ENCODE measurements around the gene CXXC5. TPM values are rescaled to one million over a fixed set of nuclear protein-coding genes. Genes with fewer than 3 reads are reported as not detected.
A peak's percentile ranks its signal among the peaks of the same experiment; 100 is the strongest.

Gene CXXC5
- polyA plus RNA-seq, 1 of the 3 experiments (the other 2 are of a cell fraction): 47.4 TPM

DNA sequence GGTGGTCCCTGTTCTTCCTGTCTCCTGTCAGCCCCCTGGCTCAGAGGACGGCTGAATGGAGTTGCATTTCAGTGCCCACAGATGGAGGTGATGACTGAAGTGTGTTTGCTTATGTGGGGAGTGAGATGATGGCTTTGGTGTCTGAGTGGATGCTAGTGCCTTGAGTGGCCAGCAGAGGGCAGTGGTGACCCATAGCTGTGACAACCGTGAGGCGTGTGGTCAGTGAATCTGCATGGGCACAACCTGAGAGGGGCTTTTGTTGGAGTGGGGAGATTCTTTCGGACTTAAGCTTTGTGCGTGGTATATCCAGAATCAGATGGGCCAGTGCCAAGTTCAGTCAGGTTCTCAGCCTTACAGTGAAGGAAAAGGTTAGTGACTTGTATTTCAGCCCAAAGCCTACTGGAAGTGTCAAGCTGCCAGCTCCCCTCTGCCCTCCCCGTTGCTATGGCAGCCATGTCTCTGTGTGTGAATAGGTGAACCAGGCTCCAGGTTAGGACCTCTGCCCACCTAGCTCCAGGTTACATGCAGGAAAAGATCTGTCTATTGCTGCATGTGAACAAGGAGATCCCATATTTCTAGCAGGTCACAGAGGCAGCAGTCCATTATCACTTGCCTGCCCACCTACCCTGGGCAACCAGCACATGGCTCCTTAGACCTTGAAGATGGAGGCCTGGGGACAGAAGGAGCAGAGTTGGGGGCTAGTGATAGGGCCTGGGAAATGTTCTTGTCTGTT lies 14.7 kb upstream of the CXXC5 start (continued):
- TF ChIP-seq, protein P1, sequence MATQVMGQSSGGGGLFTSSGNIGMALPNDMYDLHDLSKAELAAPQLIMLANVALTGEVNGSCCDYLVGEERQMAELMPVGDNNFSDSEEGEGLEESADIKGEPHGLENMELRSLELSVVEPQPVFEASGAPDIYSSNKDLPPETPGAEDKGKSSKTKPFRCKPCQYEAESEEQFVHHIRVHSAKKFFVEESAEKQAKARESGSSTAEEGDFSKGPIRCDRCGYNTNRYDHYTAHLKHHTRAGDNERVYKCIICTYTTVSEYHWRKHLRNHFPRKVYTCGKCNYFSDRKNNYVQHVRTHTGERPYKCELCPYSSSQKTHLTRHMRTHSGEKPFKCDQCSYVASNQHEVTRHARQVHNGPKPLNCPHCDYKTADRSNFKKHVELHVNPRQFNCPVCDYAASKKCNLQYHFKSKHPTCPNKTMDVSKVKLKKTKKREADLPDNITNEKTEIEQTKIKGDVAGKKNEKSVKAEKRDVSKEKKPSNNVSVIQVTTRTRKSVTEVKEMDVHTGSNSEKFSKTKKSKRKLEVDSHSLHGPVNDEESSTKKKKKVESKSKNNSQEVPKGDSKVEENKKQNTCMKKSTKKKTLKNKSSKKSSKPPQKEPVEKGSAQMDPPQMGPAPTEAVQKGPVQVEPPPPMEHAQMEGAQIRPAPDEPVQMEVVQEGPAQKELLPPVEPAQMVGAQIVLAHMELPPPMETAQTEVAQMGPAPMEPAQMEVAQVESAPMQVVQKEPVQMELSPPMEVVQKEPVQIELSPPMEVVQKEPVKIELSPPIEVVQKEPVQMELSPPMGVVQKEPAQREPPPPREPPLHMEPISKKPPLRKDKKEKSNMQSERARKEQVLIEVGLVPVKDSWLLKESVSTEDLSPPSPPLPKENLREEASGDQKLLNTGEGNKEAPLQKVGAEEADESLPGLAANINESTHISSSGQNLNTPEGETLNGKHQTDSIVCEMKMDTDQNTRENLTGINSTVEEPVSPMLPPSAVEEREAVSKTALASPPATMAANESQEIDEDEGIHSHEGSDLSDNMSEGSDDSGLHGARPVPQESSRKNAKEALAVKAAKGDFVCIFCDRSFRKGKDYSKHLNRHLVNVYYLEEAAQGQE (IDR thresholded peaks at IDR 0.05; ENCODE audit: low read depth, low read length): no peak
- TF ChIP-seq MXI1 (IDR thresholded peaks at IDR 0.05; ENCODE audit: low read depth, low read length): peak; percentile 82; the same call in 1 of the 2 replicates
- TF ChIP-seq, protein P2, sequence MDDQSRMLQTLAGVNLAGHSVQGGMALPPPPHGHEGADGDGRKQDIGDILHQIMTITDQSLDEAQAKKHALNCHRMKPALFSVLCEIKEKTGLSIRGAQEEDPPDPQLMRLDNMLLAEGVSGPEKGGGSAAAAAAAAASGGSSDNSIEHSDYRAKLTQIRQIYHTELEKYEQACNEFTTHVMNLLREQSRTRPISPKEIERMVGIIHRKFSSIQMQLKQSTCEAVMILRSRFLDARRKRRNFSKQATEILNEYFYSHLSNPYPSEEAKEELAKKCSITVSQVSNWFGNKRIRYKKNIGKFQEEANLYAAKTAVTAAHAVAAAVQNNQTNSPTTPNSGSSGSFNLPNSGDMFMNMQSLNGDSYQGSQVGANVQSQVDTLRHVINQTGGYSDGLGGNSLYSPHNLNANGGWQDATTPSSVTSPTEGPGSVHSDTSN (IDR thresholded peaks at IDR 0.05): no peak
- TF ChIP-seq FOSL2 (IDR thresholded peaks at IDR 0.05; ENCODE audit: borderline replicate concordance, low read depth): no peak
- TF ChIP-seq EP300 (IDR thresholded peaks at IDR 0.05; ENCODE audit: borderline replicate concordance in 1 of 2, low read depth in 1 of 2, low read length in 1 of 2): no peak

DNA sequence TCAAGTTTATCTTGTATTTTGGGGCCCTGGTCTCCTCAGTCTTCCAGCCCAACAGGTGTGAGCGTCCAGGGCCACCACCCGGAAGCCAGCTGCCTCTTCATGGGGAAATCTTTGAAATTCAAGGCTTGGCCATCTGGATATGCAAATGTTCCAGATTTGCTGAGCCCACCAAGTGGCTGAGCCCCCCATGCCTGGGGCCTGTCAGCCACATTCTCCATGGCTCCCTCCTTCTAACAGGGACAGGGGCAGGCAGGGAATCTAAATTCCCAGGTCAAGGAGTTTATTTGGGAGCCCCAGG lies 14.2 kb upstream of the CXXC5 start:
- Histone ChIP-seq H3K79me2 (ENCODE audit: insufficient read depth) (peaks cover 28% of the 10 kb centered on the region; the same call in 1 of the 2 replicates), H3K9me3 (no peaks in the 10 kb centered on the region), H3K36me3 (replicated peaks in 1 of 2; ENCODE audit: control insufficient read depth in 1 of 2, insufficient read depth in 2 of 2, low read length in 1 of 2) (peaks cover 8 to 12% of the 10 kb centered on the region in 2 experiments), H2AFZ (ENCODE audit: low read depth) (no peak overlapping the region), H3K9me2 (no peaks in the 10 kb centered on the region), H3F3A (replicated peaks; ENCODE audit: insufficient read depth) (peaks cover 57% of the 10 kb centered on the region), H3K4me3 (ENCODE audit: low read depth in 2 of 2, low read length in 1 of 2) (no peak overlapping the region), H3K9ac (no peak overlapping the region), H3K4me2 (no peak overlapping the region), H4K20me1 (ENCODE audit: insufficient read depth) (peaks cover 4% of the 10 kb centered on the region), H3K27ac (ENCODE audit: low read depth in 2 of 2, low read length in 1 of 2) (no peak overlapping the region; a peak in 1 of 4 replicates), H3K27me3 (ENCODE audit: insufficient read depth) (no peaks in the 10 kb centered on the region), H3K4me1 (ENCODE audit: control insufficient read depth in 1 of 2, insufficient read depth in 2 of 2, low read depth in 1 of 2, low read length in 1 of 2) (peaks cover 34 to 48% of the 10 kb centered on the region in 2 experiments)
- CTCF ChIA-PET: interaction anchor here (0.6 to 22.4 kb wide), 43 partner anchors 9 to 510 kb away, joined by 3 to 627 read pairs (median 5); partner anchors contain the start of genes CXXC5 and UBE2D2
- TF ChIP-seq JUND (IDR thresholded peaks at IDR 0.05) (no peak), FOXM1 (IDR thresholded peaks at IDR 0.05; ENCODE audit: low read depth) (no peak), EP300 (IDR thresholded peaks at IDR 0.05; ENCODE audit: borderline replicate concordance in 1 of 2, low read depth in 1 of 2, low read length in 1 of 2) (no peak), CHD2 (IDR thresholded peaks at IDR 0.05; ENCODE audit: low read length, partially characterized antibody) (no peak), FOXJ3 (CRISPR knock-in tag; IDR thresholded peaks at IDR 0.05) (no peak), POLR2AphosphoS5 (IDR thresholded peaks at IDR 0.05; ENCODE audit: low read depth, low read length) (no peak), RFX5 (IDR thresholded peaks at IDR 0.05; ENCODE audit: low read length) (no peak)
- POLR2A ChIA-PET: interaction anchor here (1.0 to 5.6 kb wide), 6 partner anchors 27 to 141 kb away, joined by 3 to 23 read pairs (median 4); partner anchors contain the start of gene UBE2D2
- WGBS (ENCODE audit: low lambda C conversion rate): no CpG with 5 or more reads among the region's 2 CpGs
- DNase-seq: no peak
